Measurements from ENCODE around the gene SURF6.
"Not testable (repeated sequence)": the region's sequence is repeated elsewhere in the genome, so short reads cannot be mapped to it uniquely, and the experiment has no call there.

The SURF6 gene

GRCh38 chr9:133335924-133336811, at the start of gene SURF6:
Gene SURF6 (minus strand): TSS chr9:133336188. CDS start chr9:133336132, 56 bp downstream.
- peak; percentile 84 to 89 (median 85) for DNase-seq (ENCODE audit: low read depth in 3 of 3)

- no peak for DNase-seq (ENCODE audit: low read depth in 3 of 3)
These were observed 49.5 kb upstream of the SURF6 start for GRCh38 chr9:133385452-133385851.

GRCh38 chr9:133384736-133385321, 48.8 kb upstream of the SURF6 start:
- DNase-seq (ENCODE audit: low read depth in 3 of 3) = no peak

GRCh38 chr9:133383438-133383837, 47.5 kb upstream of the SURF6 start:
- DNase-seq (ENCODE audit: low read depth in 3 of 3) = no peak

GRCh38 chr9:133382507-133383141, 46.6 kb upstream of the SURF6 start:
- DNase-seq (ENCODE audit: low read depth in 3 of 3) = no peak

- DNase-seq (ENCODE audit: low read depth in 3 of 3) = no peak
These were observed 44.7 kb upstream of the SURF6 start for GRCh38 chr9:133380734-133381133.

GRCh38 chr9:133379153-133380086, 43.4 kb upstream of the SURF6 start:
- DNase-seq (ENCODE audit: low read depth in 3 of 3) = no peak

GRCh38 chr9:133378408-133378962, 42.5 kb upstream of the SURF6 start:
- DNase-seq (ENCODE audit: low read depth in 3 of 3) = no peak

GRCh38 chr9:133377721-133378216, 41.8 kb upstream of the SURF6 start:
- DNase-seq (ENCODE audit: low read depth in 3 of 3) = no peak

GRCh38 chr9:133377280-133377679, 41.3 kb upstream of the SURF6 start:
- DNase-seq (ENCODE audit: low read depth in 3 of 3) = not testable (repeated sequence)

GRCh38 chr9:133375724-133376654, 40.0 kb upstream of the SURF6 start, which contains the start of the genes STKLD1 and SURF4:
Gene STKLD1 (plus strand): TSS chr9:133376366. CDS start chr9:133376474, 108 bp downstream.
Gene SURF4 (minus strand): TSS chr9:133376060. CDS start chr9:133375969, 91 bp downstream.
- DNase-seq (ENCODE audit: low read depth in 3 of 3) = peak; percentile 89 to 93 (median 91)

GRCh38 chr9:133375116-133375723, 39.2 kb upstream of the SURF6 start:
- DNase-seq (ENCODE audit: low read depth in 3 of 3) = no peak

GRCh38 chr9:133374612-133375115, 38.7 kb upstream of the SURF6 start:
- no peak for DNase-seq (ENCODE audit: low read depth in 3 of 3)

GRCh38 chr9:133372144-133372543, 36.2 kb upstream of the SURF6 start:
- DNase-seq (ENCODE audit: low read depth in 3 of 3) = no peak

GRCh38 chr9:133371261-133371711, 35.3 kb upstream of the SURF6 start:
- peak in 2 of 3 experiments; percentile 55 for DNase-seq (ENCODE audit: low read depth in 3 of 3)

GRCh38 chr9:133370685-133371084, 34.7 kb upstream of the SURF6 start:
- DNase-seq (ENCODE audit: low read depth in 3 of 3) = no peak

- no peak for DNase-seq (ENCODE audit: low read depth in 3 of 3)
These were observed 33.9 kb upstream of the SURF6 start for GRCh38 chr9:133369933-133370332.

- no peak for DNase-seq (ENCODE audit: low read depth in 3 of 3)
These were observed 33.4 kb upstream of the SURF6 start for GRCh38 chr9:133369422-133369821.

Measured in stimulated activated CD4-positive, alpha-beta T cell treated with anti-CD3 and anti-CD28 coated beads, TNF-alpha, amount 100 ng/mL, for 4 hours (primary cell).